Ovary (tissue), 9 donors: ENCODE measurements around the gene LMBR1L. TPM values are rescaled to one million over a fixed set of nuclear protein-coding genes. Genes with fewer than 3 reads are reported as not detected.

ENCODE experiments used
- DNase-seq, 5 donors: peaks; one replicate each; pipeline ENCODE4 v3.0.0-alpha.2; 2019 to 2020
- H3K27ac ChIP-seq, 2 donors: fragments of 200-600 bp; one replicate each; pipeline versions ENCODE4 v1.5.1 to v1.8.0; 2019 to 2022
- H3K27me3 ChIP-seq: fragments of 200-600 bp; one replicate; pipeline ENCODE4 v1.8.0; 2022
- H3K36me3 ChIP-seq: fragments of 200-600 bp; sonication (generic); one replicate; pipeline ENCODE4 v1.5.1; 2019
- H3K4me1 ChIP-seq: one replicate; pipeline ENCODE4 v1.8.1; 2013; ENCODE audit warnings: mild to moderate bottlenecking, moderate library complexity; ENCODE audit not compliant: insufficient read depth
- H3K4me3 ChIP-seq: fragments of 200-600 bp; sonication (generic); one replicate; pipeline ENCODE4 v1.5.1; 2017
- H3K9me3 ChIP-seq, 2 donors: fragments of 200-600 bp in 1 of 2; sonication (generic) in 1 of 2; one replicate each; pipeline versions ENCODE4 v1.5.1 to v1.8.1; 2013 to 2019; ENCODE audit warnings: mild to moderate bottlenecking in 1 of 2, moderate library complexity in 1 of 2
- CTCF ChIP-seq, 3 donors: fragments of 450-650 bp in 2 of 3; fragments of 200-600 bp in 1 of 3; IDR thresholded peaks; one replicate each; pipeline versions ENCODE4 v1.5.1 to v1.8.0; 2016 to 2022; ENCODE audit warnings: antibody characterized with exemption in 3 of 3, mild to moderate bottlenecking in 1 of 3
- EP300 ChIP-seq: sonication (generic); formaldehyde crosslinking; IDR thresholded peaks from one replicate; pipeline ENCODE4 v1.6.1; 2017; ENCODE audit warnings: antibody characterized with exemption
- POLR2A ChIP-seq: fragments of 450-650 bp; IDR thresholded peaks from one replicate; pipeline ENCODE4 v1.6.1; 2017; ENCODE audit warnings: antibody characterized with exemption, mild to moderate bottlenecking, moderate library complexity
- WGBS, 3 donors: extraction: QIAGEN DNeasy Blood & Tissue Kit in 1 of 3; methylation state at CpG; one replicate each; pipeline versions ENCODE4 v1.1.5 to v1.1.7; 2013 to 2017; 5-methylcytosine and 5-hydroxymethylcytosine counted together
- intact Hi-C, 4 donors: fragments of 100-400 bp; cut with DNase I; formaldehyde crosslinking; loops; one replicate each; pipeline versions ENCODE4 v1.11.0 to v1.15.1; 2022 to 2023
- polyA plus RNA-seq, 2 donors: library from polyadenylated mRNA; stranded (reverse); fragments of 200-250 nt in 1 of 2; fragments of 350-450 nt in 1 of 2; fragmentation: Illumina TruSeq in 1 of 2; extraction: RNeasy Lipid Tissue Mini Kit (QIAGEN cat#74804) in 1 of 2; gene quantifications; one replicate each; pipeline ENCODE4 v1.2.3, GENCODE V29; 2013 to 2014
- total RNA-seq, 7 donors: library from RNA; depleted of rRNA in 2 of 7; stranded (reverse); fragments of >200 nt in 2 of 7; fragmentation: NEBNext Ultra II Directional in 3 of 7; extraction: Animal tissue kit (Norgen Biotek cat#: 25700) in 3 of 7; gene quantifications; one replicate each; pipeline versions ENCODE4 v1.1.0 to v1.2.4, GENCODE V29; 2016 to 2023
- donor health status: DM: no; HTN: no; CAD: no; lungs with moderate emphysema.
- donor health status: DM: no; HTN: no; CAD: no.
- donor health status: Bipolar disorder and iron deficiency.
- donor health status: DM: yes; HTN: yes; CAD: no.
- donor health status: DM: no; HTN: no; CAD: no.
- donor health status: DM: yes; HTN: yes; CAD: no.

LMBR1L gene
- total and polyA plus RNA-seq, 9 donors: 63.8 to 95.8 (median 68.5) TPM

GRCh38 chr12:49054096-49054495 lies 56.6 kb downstream of the LMBR1L start:
- H3K9me3 ChIP-seq: no peaks in the 10 kb centered on the region
- intact Hi-C loops: no loop called here
- H3K27ac ChIP-seq: no peak overlapping the region
- no peak overlapping the region for H3K4me3 ChIP-seq
- DNase-seq: no peak
- no peaks in the 10 kb centered on the region for H3K27me3 ChIP-seq
- H3K36me3 ChIP-seq: no peaks in the 10 kb centered on the region
- H3K4me1 ChIP-seq: peaks cover 21% of the 10 kb centered on the region
- WGBS, 3 donors: 85 to 93% (median 90%) methylated on average over 5 of the region's 5 CpGs
- TF ChIP-seq CTCF (IDR thresholded peaks at IDR 0.05) (no peak), EP300 (no peak), POLR2A (no peak)

GRCh38 chr12:49052451-49053208 lies 58.0 kb downstream of the LMBR1L start:
- intact Hi-C loops: no loop called here
- Histone ChIP-seq H3K27ac (no peak overlapping the region), H3K4me1 (peaks cover 10% of the 10 kb centered on the region), H3K27me3 (no peaks in the 10 kb centered on the region), H3K4me3 (no peak overlapping the region), H3K36me3 (no peaks in the 10 kb centered on the region), H3K9me3 (no peaks in the 10 kb centered on the region)
- no peak for TF ChIP-seq POLR2A
- TF ChIP-seq CTCF (IDR thresholded peaks at IDR 0.05): no peak
- TF ChIP-seq EP300: no peak
- WGBS, 3 donors: 80 to 86% (median 83%) methylated on average over 16 of the region's 16 CpGs
- peak in 1 of 5 donors; percentile 12 for DNase-seq

GRCh38 chr12:49051777-49052438 lies 58.7 kb downstream of the LMBR1L start:
- peak in 1 of 5 donors; percentile 18 for DNase-seq
- intact Hi-C loops: no loop called here
- no peaks in the 10 kb centered on the region for H3K9me3 ChIP-seq
- H3K27me3 ChIP-seq: no peaks in the 10 kb centered on the region
- TF ChIP-seq EP300 (no peak), POLR2A (no peak), CTCF (IDR thresholded peaks at IDR 0.05) (no peak)
- no peak overlapping the region for H3K27ac ChIP-seq
- peaks cover 9% of the 10 kb centered on the region for H3K4me1 ChIP-seq
- H3K4me3 ChIP-seq: no peak overlapping the region
- WGBS, 3 donors: 80 to 83% (median 82%) methylated on average over 20 of the region's 20 CpGs
- H3K36me3 ChIP-seq: no peaks in the 10 kb centered on the region

GRCh38 chr12:49051373-49051764 lies 59.3 kb downstream of the LMBR1L start:
- H3K4me1 ChIP-seq: peaks cover 6% of the 10 kb centered on the region
- H3K27me3 ChIP-seq: no peaks in the 10 kb centered on the region
- no peak overlapping the region for H3K27ac ChIP-seq
- no peak for DNase-seq
- WGBS, 3 donors: 88 to 90% (median 89%) methylated on average over 18 of the region's 18 CpGs
- no peaks in the 10 kb centered on the region for H3K36me3 ChIP-seq
- no peaks in the 10 kb centered on the region for H3K9me3 ChIP-seq
- TF ChIP-seq POLR2A: no peak
- no peak for TF ChIP-seq EP300
- TF ChIP-seq CTCF (IDR thresholded peaks at IDR 0.05): no peak
- intact Hi-C loops: no loop called here
- no peak overlapping the region for H3K4me3 ChIP-seq
